K562 (cell line): Measurements from ENCODE around the gene SMARCC1. TPM values are rescaled to one million over a fixed set of nuclear protein-coding genes. Genes with fewer than 3 reads are reported as not detected.

ENCODE experiments used
- CC2D1A ChIP-seq: fragments of 450-650 bp; IDR thresholded peaks from 2 replicates; pipeline ENCODE4 v1.6.1; 2017; ENCODE audit warnings: mild to moderate bottlenecking
- FOXJ2 ChIP-seq: fragments of 200-800 bp; sonication (Bioruptor generic); IDR thresholded peaks from 2 replicates; pipeline ENCODE4 v1.6.1; 2016; ENCODE audit warnings: missing genetic modification characterization, missing compliant biosample characterization
- GATAD2A ChIP-seq: fragments of 450-650 bp; IDR thresholded peaks from 2 replicates; pipeline ENCODE4 v1.6.1; 2017
- JUNB ChIP-seq: fragments of 450-650 bp; formaldehyde crosslinking; conservative IDR thresholded peaks from 2 replicates; pipeline ENCODE4 v1.4.0; 2020; ENCODE audit warnings: mild to moderate bottlenecking
- MECOM ChIP-seq: fragments of 250-450 bp; sonication (Bioruptor Pico); IDR thresholded peaks from 2 replicates; pipeline ENCODE4 v1.8.0; 2022; ENCODE audit warnings: inconsistent platforms
- MYNN ChIP-seq, 2 experiments: sonication (generic); formaldehyde crosslinking in 1 of 2; IDR thresholded peaks; 2 replicates each; pipeline versions ENCODE4 v1.5.0 to v1.6.1; 2016 to 2020; ENCODE audit warnings: antibody characterized with exemption in 1 of 2, missing genetic modification reagents in 1 of 2
- NCOA6 ChIP-seq: fragments of 450-650 bp; IDR thresholded peaks from 2 replicates; pipeline ENCODE4 v1.6.1; 2017; ENCODE audit warnings: mild to moderate bottlenecking
- NRF1 ChIP-seq, 2 experiments: fragments of 450-650 bp; IDR thresholded peaks in 1 of 2; conservative IDR thresholded peaks in 1 of 2; 2 replicates each; pipeline ENCODE4 v1.6.1; 2014; ENCODE audit warnings: mild to moderate bottlenecking in 2 of 2
- SNIP1 ChIP-seq: fragments of 450-650 bp; IDR thresholded peaks from 2 replicates; pipeline ENCODE4 v1.7.1; 2017; ENCODE audit warnings: low read depth, mild to moderate bottlenecking
- SNRNP70 ChIP-seq: fragments of 200-400 bp; formaldehyde crosslinking; optimal IDR thresholded peaks from 2 replicates; pipeline ENCODE3; 2017; ENCODE audit warnings: low read depth, low read length
- WHSC1 ChIP-seq: IDR thresholded peaks from one replicate; pipeline ENCODE4 v1.6.1; 2012; ENCODE audit warnings: low read length, control low read depth, inconsistent platforms
- ZKSCAN8 ChIP-seq: fragments of 200-800 bp; sonication (Bioruptor generic); IDR thresholded peaks from 2 replicates; pipeline ENCODE4 v1.6.1; 2016; ENCODE audit warnings: missing genetic modification characterization, missing compliant biosample characterization
- ZNF12 ChIP-seq: sonication (generic); formaldehyde crosslinking; IDR thresholded peaks from 2 replicates; pipeline ENCODE4 v1.4.0; 2020; ENCODE audit warnings: mild to moderate bottlenecking, missing genetic modification reagents
- ZNF239 ChIP-seq: fragments of 250-450 bp; sonication (Bioruptor Pico); IDR thresholded peaks from 2 replicates; pipeline ENCODE4 v1.4.0; 2020; ENCODE audit warnings: mild to moderate bottlenecking
- ZSCAN29 ChIP-seq: fragments of 450-650 bp; IDR thresholded peaks from 2 replicates; pipeline ENCODE4 v1.6.1; 2017
- polyA plus RNA-seq, 8 experiments: library from polyadenylated mRNA; depleted of rRNA in 4 of 8; stranded (reverse) in 5 of 8; unstranded in 3 of 8; fragments of >200 nt; fragmentation: Nextera tagmentation in 2 of 8; fragmentation: Illumina TruSeq in 1 of 8; extraction: Ambion mirVana in 2 of 8; extraction: Trizol in 1 of 8; gene quantifications; 2 replicates each; pipeline versions ENCODE4 v1.2.1 to v1.2.3, GENCODE V29; 2011 to 2014; ENCODE audit warnings: inconsistent platforms in 1 of 8, missing spikeins in 1 of 8
- total RNA-seq, 7 experiments: library from RNA; depleted of rRNA in 6 of 7; stranded (reverse); fragments of >200 nt in 6 of 7; fragmentation: Illumina TruSeq in 2 of 7; extraction: Trizol in 2 of 7; gene quantifications; 2 replicates each; pipeline versions ENCODE4 v1.2.1 to v1.2.3, GENCODE V29; 2011 to 2021; ENCODE audit warnings: low replicate concordance in 1 of 7
- TF ChIP-seq, protein P1 (sequence below): fragments of 250-450 bp; sonication (Bioruptor Pico); IDR thresholded peaks from 2 replicates; pipeline ENCODE4 v1.4.0; 2020; ENCODE audit warnings: mild to moderate bottlenecking, moderate library complexity
- TF ChIP-seq, protein P2 (sequence below): fragments of 450-650 bp; conservative IDR thresholded peaks from 2 replicates; pipeline ENCODE4 v1.6.1; 2016; ENCODE audit warnings: missing genetic modification characterization, low read depth, mild to moderate bottlenecking, missing compliant biosample characterization, moderate library complexity
- TF ChIP-seq, protein P3 (sequence below): IDR thresholded peaks from 2 replicates; pipeline ENCODE4 v1.6.1; 2016; ENCODE audit warnings: missing genetic modification characterization, missing compliant biosample characterization
- TF ChIP-seq, protein P4 (sequence below): sonication (generic); formaldehyde crosslinking; IDR thresholded peaks from 2 replicates; pipeline ENCODE4 v1.8.0; 2022; ENCODE audit warnings: mild to moderate bottlenecking, low read depth, missing genetic modification reagents
- TF ChIP-seq, protein P5 (sequence below): fragments of 450-650 bp; IDR thresholded peaks from 2 replicates; pipeline ENCODE4 v1.6.1; 2016; ENCODE audit warnings: mild to moderate bottlenecking

SMARCC1 gene
- total and polyA plus RNA-seq, 9 of the 15 experiments (the other 6 are each of a cell fraction or from before 2014, with no cell fraction given) = 20.7 to 199 (median 66.0) TPM

DNA sequence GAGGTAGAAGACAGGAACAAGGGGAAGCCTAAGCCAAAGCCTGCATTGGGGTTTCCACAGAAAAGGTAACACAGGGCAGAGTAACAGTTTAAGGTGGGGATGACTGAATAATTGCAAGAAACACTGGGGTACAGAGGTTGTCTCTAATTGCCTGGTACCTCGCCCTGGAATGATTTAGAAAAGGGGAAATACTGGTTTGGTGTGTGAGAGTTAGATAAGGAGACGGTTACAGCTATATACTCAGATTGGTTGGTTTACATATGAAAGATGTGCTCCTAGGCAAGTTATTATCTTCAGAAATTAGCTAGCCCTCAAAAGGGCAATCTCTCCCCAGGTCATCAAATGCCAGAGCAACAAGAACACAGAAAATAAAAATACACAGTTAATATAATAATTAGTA is 58.8 kb downstream of the SMARCC1 start (continued):
- TF ChIP-seq, protein P1, sequence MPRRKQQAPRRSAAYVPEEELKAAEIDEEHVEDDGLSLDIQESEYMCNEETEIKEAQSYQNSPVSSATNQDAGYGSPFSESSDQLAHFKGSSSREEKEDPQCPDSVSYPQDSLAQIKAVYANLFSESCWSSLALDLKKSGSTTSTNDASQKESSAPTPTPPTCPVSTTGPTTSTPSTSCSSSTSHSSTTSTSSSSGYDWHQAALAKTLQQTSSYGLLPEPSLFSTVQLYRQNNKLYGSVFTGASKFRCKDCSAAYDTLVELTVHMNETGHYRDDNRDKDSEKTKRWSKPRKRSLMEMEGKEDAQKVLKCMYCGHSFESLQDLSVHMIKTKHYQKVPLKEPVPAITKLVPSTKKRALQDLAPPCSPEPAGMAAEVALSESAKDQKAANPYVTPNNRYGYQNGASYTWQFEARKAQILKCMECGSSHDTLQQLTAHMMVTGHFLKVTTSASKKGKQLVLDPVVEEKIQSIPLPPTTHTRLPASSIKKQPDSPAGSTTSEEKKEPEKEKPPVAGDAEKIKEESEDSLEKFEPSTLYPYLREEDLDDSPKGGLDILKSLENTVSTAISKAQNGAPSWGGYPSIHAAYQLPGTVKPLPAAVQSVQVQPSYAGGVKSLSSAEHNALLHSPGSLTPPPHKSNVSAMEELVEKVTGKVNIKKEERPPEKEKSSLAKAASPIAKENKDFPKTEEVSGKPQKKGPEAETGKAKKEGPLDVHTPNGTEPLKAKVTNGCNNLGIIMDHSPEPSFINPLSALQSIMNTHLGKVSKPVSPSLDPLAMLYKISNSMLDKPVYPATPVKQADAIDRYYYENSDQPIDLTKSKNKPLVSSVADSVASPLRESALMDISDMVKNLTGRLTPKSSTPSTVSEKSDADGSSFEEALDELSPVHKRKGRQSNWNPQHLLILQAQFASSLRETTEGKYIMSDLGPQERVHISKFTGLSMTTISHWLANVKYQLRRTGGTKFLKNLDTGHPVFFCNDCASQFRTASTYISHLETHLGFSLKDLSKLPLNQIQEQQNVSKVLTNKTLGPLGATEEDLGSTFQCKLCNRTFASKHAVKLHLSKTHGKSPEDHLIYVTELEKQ (CRISPR knock-in tag) = no peak
- TF ChIP-seq WHSC1 = no peak
- TF ChIP-seq ZNF239 (CRISPR knock-in tag) = no peak
- TF ChIP-seq, protein P2, sequence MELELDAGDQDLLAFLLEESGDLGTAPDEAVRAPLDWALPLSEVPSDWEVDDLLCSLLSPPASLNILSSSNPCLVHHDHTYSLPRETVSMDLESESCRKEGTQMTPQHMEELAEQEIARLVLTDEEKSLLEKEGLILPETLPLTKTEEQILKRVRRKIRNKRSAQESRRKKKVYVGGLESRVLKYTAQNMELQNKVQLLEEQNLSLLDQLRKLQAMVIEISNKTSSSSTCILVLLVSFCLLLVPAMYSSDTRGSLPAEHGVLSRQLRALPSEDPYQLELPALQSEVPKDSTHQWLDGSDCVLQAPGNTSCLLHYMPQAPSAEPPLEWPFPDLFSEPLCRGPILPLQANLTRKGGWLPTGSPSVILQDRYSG (tag) = no peak
- TF ChIP-seq NCOA6 = no peak
- TF ChIP-seq, protein P3, sequence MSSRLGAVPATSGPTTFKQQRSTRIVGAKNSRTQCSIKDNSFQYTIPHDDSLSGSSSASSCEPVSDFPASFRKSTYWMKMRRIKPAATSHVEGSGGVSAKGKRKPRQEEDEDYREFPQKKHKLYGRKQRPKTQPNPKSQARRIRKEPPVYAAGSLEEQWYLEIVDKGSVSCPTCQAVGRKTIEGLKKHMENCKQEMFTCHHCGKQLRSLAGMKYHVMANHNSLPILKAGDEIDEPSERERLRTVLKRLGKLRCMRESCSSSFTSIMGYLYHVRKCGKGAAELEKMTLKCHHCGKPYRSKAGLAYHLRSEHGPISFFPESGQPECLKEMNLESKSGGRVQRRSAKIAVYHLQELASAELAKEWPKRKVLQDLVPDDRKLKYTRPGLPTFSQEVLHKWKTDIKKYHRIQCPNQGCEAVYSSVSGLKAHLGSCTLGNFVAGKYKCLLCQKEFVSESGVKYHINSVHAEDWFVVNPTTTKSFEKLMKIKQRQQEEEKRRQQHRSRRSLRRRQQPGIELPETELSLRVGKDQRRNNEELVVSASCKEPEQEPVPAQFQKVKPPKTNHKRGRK (tag) = no peak
- TF ChIP-seq, protein P4, sequence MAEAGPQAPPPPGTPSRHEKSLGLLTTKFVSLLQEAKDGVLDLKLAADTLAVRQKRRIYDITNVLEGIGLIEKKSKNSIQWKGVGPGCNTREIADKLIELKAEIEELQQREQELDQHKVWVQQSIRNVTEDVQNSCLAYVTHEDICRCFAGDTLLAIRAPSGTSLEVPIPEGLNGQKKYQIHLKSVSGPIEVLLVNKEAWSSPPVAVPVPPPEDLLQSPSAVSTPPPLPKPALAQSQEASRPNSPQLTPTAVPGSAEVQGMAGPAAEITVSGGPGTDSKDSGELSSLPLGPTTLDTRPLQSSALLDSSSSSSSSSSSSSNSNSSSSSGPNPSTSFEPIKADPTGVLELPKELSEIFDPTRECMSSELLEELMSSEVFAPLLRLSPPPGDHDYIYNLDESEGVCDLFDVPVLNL = no peak
- TF ChIP-seq SNIP1 = no peak
- TF ChIP-seq, protein P5, sequence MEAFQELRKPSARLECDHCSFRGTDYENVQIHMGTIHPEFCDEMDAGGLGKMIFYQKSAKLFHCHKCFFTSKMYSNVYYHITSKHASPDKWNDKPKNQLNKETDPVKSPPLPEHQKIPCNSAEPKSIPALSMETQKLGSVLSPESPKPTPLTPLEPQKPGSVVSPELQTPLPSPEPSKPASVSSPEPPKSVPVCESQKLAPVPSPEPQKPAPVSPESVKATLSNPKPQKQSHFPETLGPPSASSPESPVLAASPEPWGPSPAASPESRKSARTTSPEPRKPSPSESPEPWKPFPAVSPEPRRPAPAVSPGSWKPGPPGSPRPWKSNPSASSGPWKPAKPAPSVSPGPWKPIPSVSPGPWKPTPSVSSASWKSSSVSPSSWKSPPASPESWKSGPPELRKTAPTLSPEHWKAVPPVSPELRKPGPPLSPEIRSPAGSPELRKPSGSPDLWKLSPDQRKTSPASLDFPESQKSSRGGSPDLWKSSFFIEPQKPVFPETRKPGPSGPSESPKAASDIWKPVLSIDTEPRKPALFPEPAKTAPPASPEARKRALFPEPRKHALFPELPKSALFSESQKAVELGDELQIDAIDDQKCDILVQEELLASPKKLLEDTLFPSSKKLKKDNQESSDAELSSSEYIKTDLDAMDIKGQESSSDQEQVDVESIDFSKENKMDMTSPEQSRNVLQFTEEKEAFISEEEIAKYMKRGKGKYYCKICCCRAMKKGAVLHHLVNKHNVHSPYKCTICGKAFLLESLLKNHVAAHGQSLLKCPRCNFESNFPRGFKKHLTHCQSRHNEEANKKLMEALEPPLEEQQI = 0 out of 2 replicates have a peak, but pooled peaks have one; percentile 45
- no peak for TF ChIP-seq SNRNP70
- no peak for TF ChIP-seq NRF1 (conservative IDR thresholded peaks at IDR 0.05 in 1 of 2, IDR thresholded peaks at IDR 0.05 in 1 of 2)
- no peak for TF ChIP-seq ZSCAN29
- TF ChIP-seq GATAD2A = no peak
- peak; percentile 32; the same call in 1 of the 2 replicates for TF ChIP-seq MYNN (IDR thresholded peaks at IDR 0.05)
- TF ChIP-seq MYNN (CRISPR knock-in tag; IDR thresholded peaks at IDR 0.05) = no peak
- TF ChIP-seq JUNB (CRISPR knock-in tag) = no peak
- no peak for TF ChIP-seq ZNF12 (CRISPR knock-in tag)
- no peak for TF ChIP-seq FOXJ2 (tag)
- no peak for TF ChIP-seq MECOM (CRISPR knock-in tag)
- no peak for TF ChIP-seq ZKSCAN8 (CRISPR knock-in tag)
- TF ChIP-seq CC2D1A = peak; percentile 72; the same call in 1 of the 2 replicates
